Stromal cell of bone marrow (primary cell): ENCODE data around the gene CD200.

ENCODE experiments used
- DNase-seq: peaks from one replicate; pipeline ENCODE4 v3.0.0-alpha.2; 2012; ENCODE audit warnings: low read depth

The CD200 gene

GRCh38 chr3:112411425-112411824 lies 78.5 kb downstream of the CD200 start:
- no peak for DNase-seq
